Endothelial cell of umbilical vein (primary cell): ENCODE data around the gene ST3GAL4. TPM values are rescaled to one million over a fixed set of nuclear protein-coding genes. Genes with fewer than 3 reads are reported as not detected.

Experiments used
- BruUV-seq: library from RNA; stranded (reverse); fragments of 400-500 nt; replicated peaks from 2 replicates; lab custom pipeline; 2021; lab: Mats Ljungman, UMichigan
- CTCF ChIA-PET: fragments of 300-600, 350-600 bp; sonication (Branson Sonifier 250); formaldehyde crosslinking; loops from one replicate; lab custom pipeline; 2021; ENCODE audit warnings: antibody characterized with exemption, inconsistent platforms; lab: Charles Lee
- POLR2A ChIA-PET: fragments of 300-600, 350-600 bp; sonication (Branson Sonifier 250); formaldehyde crosslinking; loops from one replicate; lab custom pipeline; 2021; ENCODE audit warnings: antibody characterized with exemption, inconsistent platforms; lab: Charles Lee
- DNase-seq: peaks from one replicate; pipeline ENCODE4 v3.0.0-alpha.2; 2011; ENCODE audit warnings: low read depth, low spot score
- FAIRE-seq: peaks from 2 replicates; lab custom pipeline; 2011; peaks lifted over from hg19 to GRCh38; lab: Jason Lieb, UNC
- H2AFZ ChIP-seq: 2 replicates; pipeline ENCODE4 v1.6.0; 2012; ENCODE audit warnings: low read depth, low read length, control low read depth, inconsistent platforms
- H3K27ac ChIP-seq: 2 replicates; pipeline ENCODE4 v1.5.1; 2011; ENCODE audit warnings: low read depth, mild to moderate bottlenecking, control low read depth, low read length, moderate library complexity; ENCODE audit not compliant: insufficient read depth
- H3K27me3 ChIP-seq, 2 experiments: 2 replicates each; pipeline versions ENCODE4 v1.6.0 to v1.6.1; 2011; ENCODE audit warnings: low read length in 2 of 2, mixed read lengths in 1 of 2; ENCODE audit not compliant: control insufficient read depth in 2 of 2, insufficient read depth in 2 of 2
- H3K36me3 ChIP-seq, 2 experiments: 2 replicates in 1 of 2; 3 replicates in 1 of 2; pipeline ENCODE4 v1.5.1; 2011; ENCODE audit warnings: low read length in 2 of 2, mild to moderate bottlenecking in 1 of 2, moderate library complexity in 1 of 2; ENCODE audit not compliant: control insufficient read depth in 2 of 2, insufficient read depth in 2 of 2; ENCODE audit errors: extremely low read depth in 1 of 2
- H3K4me1 ChIP-seq: 3 replicates; pipeline ENCODE4 v1.5.1; 2011; ENCODE audit warnings: mild to moderate bottlenecking, low read length; ENCODE audit not compliant: control insufficient read depth, insufficient read depth; ENCODE audit errors: extremely low read depth
- H3K4me2 ChIP-seq: 2 replicates; pipeline ENCODE4 v1.6.1; 2011; ENCODE audit warnings: low read length, control low read depth, mixed read lengths; ENCODE audit not compliant: insufficient read depth
- H3K4me3 ChIP-seq, 3 experiments: fragments of 200-600 bp in 1 of 3; sonication (generic), shearing (Covaris generic) in 1 of 3; replicated peaks in 1 of 3; 2 replicates each; pipeline ENCODE4 v1.5.1; 2011 to 2016; ENCODE audit warnings: control low read depth in 3 of 3, low read length in 3 of 3, mild to moderate bottlenecking in 2 of 3, inconsistent platforms in 1 of 3, low read depth in 1 of 3, moderate library complexity in 1 of 3; ENCODE audit not compliant: insufficient read depth in 1 of 3
- H3K79me2 ChIP-seq: 2 replicates; pipeline ENCODE4 v1.6.0; 2012; ENCODE audit warnings: low read length, inconsistent platforms; ENCODE audit not compliant: control insufficient read depth, insufficient read depth
- H3K9ac ChIP-seq: replicated peaks from 2 replicates; pipeline ENCODE3; 2011; ENCODE audit warnings: low read length, control low read depth; ENCODE audit not compliant: insufficient read depth; ENCODE audit errors: extremely low read depth
- H3K9me1 ChIP-seq: replicated peaks from 3 replicates; pipeline ENCODE4 v1.6.0; 2011; ENCODE audit warnings: mild to moderate bottlenecking, low read length; ENCODE audit not compliant: control insufficient read depth, insufficient read depth; ENCODE audit errors: extremely low read depth
- H3K9me3 ChIP-seq: replicated peaks from 2 replicates; pipeline ENCODE4 v1.5.1; 2012; ENCODE audit warnings: low read length, inconsistent platforms; ENCODE audit not compliant: control insufficient read depth, insufficient read depth
- H4K20me1 ChIP-seq: replicated peaks from 2 replicates; pipeline ENCODE3; 2011; ENCODE audit warnings: mild to moderate bottlenecking, low read length; ENCODE audit not compliant: control insufficient read depth, insufficient read depth; ENCODE audit errors: extremely low read depth
- CTCF ChIP-seq, 2 donors: IDR thresholded peaks; 1 replicate in 1 of 2; 2 replicates in 1 of 2; pipeline ENCODE4 v1.5.1; 2011; ENCODE audit warnings: low read length in 2 of 2, mild to moderate bottlenecking in 2 of 2, moderate library complexity in 2 of 2, control low read depth in 1 of 2, inconsistent platforms in 1 of 2, low read depth in 1 of 2; ENCODE audit not compliant: insufficient read depth in 1 of 2; ENCODE audit errors: extremely low read depth in 1 of 2
- EZH2 ChIP-seq: IDR thresholded peaks from 2 replicates; pipeline ENCODE4 v1.6.1; 2012; ENCODE audit warnings: borderline replicate concordance, low read depth, mild to moderate bottlenecking, moderate library complexity, low read length, inconsistent platforms; ENCODE audit not compliant: severe bottlenecking
- FOS ChIP-seq: IDR thresholded peaks from 2 replicates; pipeline ENCODE4 v1.6.1; 2011; ENCODE audit warnings: mild to moderate bottlenecking, low read length, moderate library complexity, borderline replicate concordance; ENCODE audit not compliant: insufficient read depth
- GATA2 ChIP-seq: IDR thresholded peaks from 2 replicates; pipeline ENCODE4 v1.7.0; 2011; ENCODE audit warnings: low read depth, mild to moderate bottlenecking, moderate library complexity, mixed read lengths, low read length; ENCODE audit not compliant: insufficient read length, insufficient read depth
- JUN ChIP-seq: IDR thresholded peaks from 2 replicates; pipeline ENCODE4 v1.6.1; 2011; ENCODE audit warnings: borderline replicate concordance, low read depth; ENCODE audit not compliant: insufficient read length, insufficient read depth
- MAX ChIP-seq: IDR thresholded peaks from 2 replicates; pipeline ENCODE4 v1.6.1; 2011; ENCODE audit not compliant: insufficient read depth, insufficient read length
- MYC ChIP-seq: IDR thresholded peaks from one replicate; pipeline ENCODE4 v1.6.1; 2011; ENCODE audit warnings: mild to moderate bottlenecking, low read depth, low read length
- POLR2AphosphoS5 ChIP-seq: IDR thresholded peaks from 2 replicates; pipeline ENCODE4 v1.6.1; 2012; ENCODE audit warnings: low read depth, mild to moderate bottlenecking, control low read depth, low read length, moderate library complexity; ENCODE audit not compliant: insufficient read depth
- dilution Hi-C: fragments of 300-500 bp; cut with MboI; formaldehyde crosslinking; loops from one replicate; pipeline ENCODE4 v1.15.0; 2019; ENCODE audit warnings: low sequenced_read_pairs; ENCODE audit not compliant: extremely low pct_ligation_motif_present
- intact Hi-C: fragments of 100-400 bp; cut with micrococcal nuclease; formaldehyde crosslinking; loops from one replicate; pipeline ENCODE4 v1.10.0; 2022
- polyA plus RNA-seq, 4 experiments: library from polyadenylated mRNA; depleted of rRNA in 3 of 4; stranded (reverse) in 3 of 4; unstranded in 1 of 4; fragments of >200 nt; gene quantifications; 2 replicates each; pipeline versions ENCODE4 v1.2.1 to v1.2.3, GENCODE V29; 2011 to 2012; ENCODE audit warnings: missing spikeins in 1 of 4
- total RNA-seq: library from RNA; stranded (reverse); gene quantifications from 2 replicates; pipeline ENCODE4 v1.2.3, GENCODE V29; 2021

Gene ST3GAL4
- total and polyA plus RNA-seq, 2 donors (not counting 3 experiments of a cell fraction or from before 2014, with no cell fraction given) = 17.7 to 19.4 TPM

- H3K79me2 ChIP-seq = no peaks in the 10 kb centered on the region
- intact Hi-C loops = loop anchor here (1.0 kb wide), 1 partner anchor 82 kb away; no protein-coding TSS in a partner anchor
- CTCF ChIA-PET = interaction anchor here (0.7 to 1.6 kb wide), 2 partner anchors 82 to 89 kb away, joined by 4 to 12 read pairs; partner anchors contain the start of gene DCPS
These were observed 37.1 kb downstream of the ST3GAL4 start for GRCh38 chr11:126392633-126393013.

GRCh38 chr11:126393143-126393542 is 37.7 kb downstream of the ST3GAL4 start:
- ChIA-PET POLR2A (no interaction called here), CTCF (interaction anchor here (1.6 kb wide), 1 partner anchor 82 kb away, joined by 12 read pairs; no protein-coding TSS in a partner anchor)
- dilution Hi-C loops = no loop called here
- Histone ChIP-seq H3K36me3 (no peaks in the 10 kb centered on the region), H4K20me1 (no peaks in the 10 kb centered on the region), H3K79me2 (no peaks in the 10 kb centered on the region), H2AFZ (no peak overlapping the region), H3K9me3 (no peaks in the 10 kb centered on the region), H3K27me3 (no peaks in the 10 kb centered on the region), H3K9me1 (no peaks in the 10 kb centered on the region), H3K4me2 (no peak overlapping the region), H3K4me1 (no peaks in the 10 kb centered on the region), H3K9ac (no peak overlapping the region), H3K27ac (no peak overlapping the region), H3K4me3 (no peak overlapping the region)
- FAIRE-seq (no peak), DNase-seq (no peak)
- intact Hi-C loops = no loop called here
- no TSS peak for BruUV-seq
- TF ChIP-seq POLR2AphosphoS5 (no peak), EZH2 (no peak), MYC (no peak), CTCF (IDR thresholded peaks at IDR 0.05; ENCODE audit: extremely low read depth in 1 of 2, insufficient read depth in 1 of 2, low read depth in 1 of 2, low read length in 2 of 2) (no peak), MAX (no peak), GATA2 (no peak), JUN (no peak)

More at GRCh38 chr11:126392633-126393013, 37.1 kb downstream of the ST3GAL4 start:
- H3K9me3 ChIP-seq = no peaks in the 10 kb centered on the region
- DNase-seq (no peak), FAIRE-seq (no peak)
- no peak overlapping the region for H2AFZ ChIP-seq
- no peak overlapping the region for H3K27ac ChIP-seq
- H3K9ac ChIP-seq = no peak overlapping the region
- dilution Hi-C loops = no loop called here
- H3K27me3 ChIP-seq = no peaks in the 10 kb centered on the region
- POLR2A ChIA-PET = no interaction called here
- H4K20me1 ChIP-seq = no peaks in the 10 kb centered on the region
- H3K36me3 ChIP-seq = no peaks in the 10 kb centered on the region
- no peaks in the 10 kb centered on the region for H3K4me1 ChIP-seq
- no peaks in the 10 kb centered on the region for H3K9me1 ChIP-seq
- no TSS peak for BruUV-seq
- TF ChIP-seq MAX = no peak
- TF ChIP-seq FOS = no peak
- TF ChIP-seq POLR2AphosphoS5 = no peak
- no peak overlapping the region for H3K4me3 ChIP-seq
- no peak overlapping the region for H3K4me2 ChIP-seq
